VCaP (cell line): ENCODE data around the gene ZNF330.

Experiments
- H3K27ac ChIP-seq: fragments of 450-650 bp; 2 replicates; pipeline ENCODE4 v1.5.1; 2017
- CTCF ChIP-seq: fragments of 450-650 bp; conservative IDR thresholded peaks from 2 replicates; pipeline ENCODE4 v1.5.1; 2017; ENCODE audit warnings: mild to moderate bottlenecking, moderate library complexity

The ZNF330 gene

GRCh38 chr4:141248486-141248885 is 27.8 kb downstream of the ZNF330 start:
- no peak for TF ChIP-seq CTCF
- no peak overlapping the region for H3K27ac ChIP-seq

GRCh38 chr4:141254326-141254725 is 33.6 kb downstream of the ZNF330 start:
- TF ChIP-seq CTCF: no peak

GRCh38 chr4:141255016-141255415 is 34.3 kb downstream of the ZNF330 start:
- TF ChIP-seq CTCF: no peak
- no peak overlapping the region for H3K27ac ChIP-seq

More at GRCh38 chr4:141254326-141254725, 33.6 kb downstream of the ZNF330 start:
- H3K27ac ChIP-seq: no peak overlapping the region

- TF ChIP-seq CTCF: no peak
Measured at GRCh38 chr4:141258558-141258957, 37.9 kb downstream of the ZNF330 start.

GRCh38 chr4:141275834-141276233 is 55.1 kb downstream of the ZNF330 start:
- no peak for TF ChIP-seq CTCF
- no peak overlapping the region for H3K27ac ChIP-seq

More at GRCh38 chr4:141258558-141258957, 37.9 kb downstream of the ZNF330 start:
- H3K27ac ChIP-seq: no peak overlapping the region

GRCh38 chr4:141283152-141283551 is 62.5 kb downstream of the ZNF330 start:
- no peak for TF ChIP-seq CTCF
- no peak overlapping the region for H3K27ac ChIP-seq

GRCh38 chr4:141283563-141283962 is 62.9 kb downstream of the ZNF330 start:
- no peak overlapping the region for H3K27ac ChIP-seq
- no peak for TF ChIP-seq CTCF
